Spleen (tissue), 11 donors: ENCODE data around the gene MESD. TPM values are rescaled to one million over a fixed set of nuclear protein-coding genes. Genes with fewer than 3 reads are reported as not detected.

ENCODE experiments used
- DNase-seq: peaks from one replicate; pipeline ENCODE4 v3.0.0-alpha.2; 2020
- H3K27ac ChIP-seq, 8 donors: fragments of 200-600 bp; sonication (generic) in 7 of 8; 1 replicate in 4 of 8; 2 replicates in 4 of 8; pipeline versions ENCODE4 v1.5.0 to v1.8.0; 2016 to 2021; ENCODE audit warnings: inconsistent platforms in 4 of 8, mild to moderate bottlenecking in 4 of 8, moderate library complexity in 1 of 8
- H3K27me3 ChIP-seq, 7 donors: fragments of 200-600 bp; sonication (generic) in 6 of 7; replicated peaks in 1 of 7; 1 replicate in 4 of 7; 2 replicates in 3 of 7; pipeline versions ENCODE4 v1.5.0 to v1.8.0; 2016 to 2021; ENCODE audit warnings: inconsistent platforms in 3 of 7, mild to moderate bottlenecking in 1 of 7
- H3K36me3 ChIP-seq, 6 donors: fragments of 200-600 bp; sonication (generic) in 5 of 6; 1 replicate in 4 of 6; 2 replicates in 2 of 6; pipeline versions ENCODE4 v1.5.0 to v1.8.0; 2016 to 2021; ENCODE audit warnings: inconsistent platforms in 2 of 6
- H3K4me1 ChIP-seq, 6 donors: fragments of 200-600 bp; sonication (generic) in 5 of 6; 1 replicate in 3 of 6; 2 replicates in 3 of 6; pipeline versions ENCODE4 v1.5.0 to v1.8.0; 2016 to 2021; ENCODE audit warnings: inconsistent platforms in 3 of 6
- H3K4me3 ChIP-seq, 8 donors: fragments of 200-600 bp; sonication (generic) in 7 of 8; 1 replicate in 4 of 8; 2 replicates in 4 of 8; pipeline versions ENCODE4 v1.5.0 to v1.8.0; 2016 to 2021; ENCODE audit warnings: inconsistent platforms in 4 of 8, mild to moderate bottlenecking in 4 of 8, moderate library complexity in 2 of 8
- H3K9me3 ChIP-seq, 8 donors: fragments of 200-600 bp; sonication (generic) in 7 of 8; 1 replicate in 4 of 8; 2 replicates in 4 of 8; pipeline versions ENCODE4 v1.5.0 to v1.8.0; 2016 to 2021; ENCODE audit warnings: inconsistent platforms in 4 of 8
- POLR2A ChIP-seq, 3 donors: fragments of 450-650 bp; IDR thresholded peaks; one replicate each; pipeline ENCODE4 v1.5.1; 2017; ENCODE audit warnings: antibody characterized with exemption in 3 of 3, mild to moderate bottlenecking in 1 of 3
- POLR2AphosphoS5 ChIP-seq, 3 donors: sonication (generic); formaldehyde crosslinking; IDR thresholded peaks; one replicate each; pipeline ENCODE4 v1.5.1; 2017; ENCODE audit warnings: antibody characterized with exemption in 3 of 3
- WGBS, 5 donors: extraction: QIAGEN DNeasy Blood & Tissue Kit in 3 of 5; methylation state at CpG; one replicate each; pipeline versions ENCODE4 v1.1.5 to v1.1.7; 2013 to 2018; 5-methylcytosine and 5-hydroxymethylcytosine counted together
- intact Hi-C: fragments of 100-400 bp; cut with DNase I; formaldehyde crosslinking; loops from one replicate; pipeline ENCODE4 v1.15.0; 2023; ENCODE audit warnings: low total_unique reads
- polyA plus RNA-seq, 3 donors: library from polyadenylated mRNA; stranded (reverse); fragments of 200-250 nt; gene quantifications; one replicate each; pipeline ENCODE4 v1.2.1, GENCODE V29; 2013
- total RNA-seq, 7 donors: library from RNA; depleted of rRNA in 3 of 7; stranded (reverse); fragments of >200 nt in 3 of 7; fragmentation: NEBNext Ultra II Directional in 4 of 7; extraction: Animal tissue kit (Norgen Biotek cat#: 25700) in 4 of 7; gene quantifications; one replicate each; pipeline versions ENCODE4 v1.1.0 to v1.2.1, GENCODE V29; 2016 to 2021
- TF ChIP-seq, protein P1 (sequence below), 11 experiments: fragments of 200-600 bp in 7 of 11; fragments of 450-650 bp in 4 of 11; sonication (generic) in 4 of 11; IDR thresholded peaks in 8 of 11; conservative IDR thresholded peaks in 3 of 11; 1 replicate in 7 of 11; 2 replicates in 4 of 11; pipeline versions ENCODE4 v1.4.0 to v1.8.0; 2016 to 2021; ENCODE audit warnings: antibody characterized with exemption in 11 of 11, inconsistent platforms in 4 of 11, mild to moderate bottlenecking in 1 of 11
- donor health status: healthy with polysubstance abuse.
- donor health status: DM: no; HTN: no; CAD: no; lungs with moderate emphysema.
- donor health status: DM: no; HTN: no; CAD: no.
- donor health status: Bipolar disorder and iron deficiency.
- donor health status: healthy.
- donor health status: DM: no; HTN: no; CAD: no.
- donor health status: DM: yes; HTN: yes; CAD: no.

Gene MESD
- total and polyA plus RNA-seq, 10 donors, result 8.5 to 39.8 (median 27.5) TPM

DNA sequence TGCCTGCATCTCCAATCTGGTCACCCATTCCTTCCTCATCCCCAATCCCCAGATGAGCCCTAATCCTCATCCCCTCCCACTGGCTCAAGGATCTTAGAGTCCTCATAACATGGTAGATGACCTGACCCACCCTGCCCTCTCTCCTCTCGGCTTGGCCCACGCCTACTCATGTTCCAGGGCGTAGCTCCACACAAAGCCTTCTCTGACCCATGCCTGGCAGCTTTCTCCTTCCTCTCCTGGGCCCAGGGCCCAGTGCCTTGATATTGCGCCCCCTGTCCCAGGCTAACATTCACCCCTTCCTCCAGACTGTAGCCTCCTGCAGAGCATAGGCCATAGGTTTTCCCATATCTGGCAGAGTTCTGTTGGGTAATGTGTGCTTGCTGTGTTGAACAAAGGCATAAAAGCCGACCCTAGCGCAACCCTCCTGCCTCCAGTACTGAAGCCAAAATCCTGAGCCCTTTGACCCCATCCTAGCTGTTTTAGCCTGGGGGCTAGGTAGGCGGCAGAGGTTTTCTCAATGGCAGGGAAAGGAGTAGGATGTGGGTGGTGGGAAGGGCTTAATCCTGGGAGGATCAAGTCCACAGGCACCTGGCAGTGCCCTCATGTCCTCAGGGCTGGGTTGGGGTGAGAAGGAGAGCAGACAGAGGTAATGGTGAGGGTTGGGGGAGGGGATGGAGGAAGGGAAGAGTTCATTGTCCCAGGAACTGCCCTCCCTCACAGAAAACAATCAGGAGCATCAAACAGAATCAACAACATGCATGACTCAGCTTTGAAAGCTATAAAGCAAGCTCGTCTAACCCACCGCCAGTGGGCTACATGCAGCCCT lies 35.5 kb downstream of the MESD start:
- intact Hi-C loops, result no loop called here
- 85 to 96% (median 95%) methylated on average over 9 of the region's 9 CpGs for WGBS, 5 donors

DNA sequence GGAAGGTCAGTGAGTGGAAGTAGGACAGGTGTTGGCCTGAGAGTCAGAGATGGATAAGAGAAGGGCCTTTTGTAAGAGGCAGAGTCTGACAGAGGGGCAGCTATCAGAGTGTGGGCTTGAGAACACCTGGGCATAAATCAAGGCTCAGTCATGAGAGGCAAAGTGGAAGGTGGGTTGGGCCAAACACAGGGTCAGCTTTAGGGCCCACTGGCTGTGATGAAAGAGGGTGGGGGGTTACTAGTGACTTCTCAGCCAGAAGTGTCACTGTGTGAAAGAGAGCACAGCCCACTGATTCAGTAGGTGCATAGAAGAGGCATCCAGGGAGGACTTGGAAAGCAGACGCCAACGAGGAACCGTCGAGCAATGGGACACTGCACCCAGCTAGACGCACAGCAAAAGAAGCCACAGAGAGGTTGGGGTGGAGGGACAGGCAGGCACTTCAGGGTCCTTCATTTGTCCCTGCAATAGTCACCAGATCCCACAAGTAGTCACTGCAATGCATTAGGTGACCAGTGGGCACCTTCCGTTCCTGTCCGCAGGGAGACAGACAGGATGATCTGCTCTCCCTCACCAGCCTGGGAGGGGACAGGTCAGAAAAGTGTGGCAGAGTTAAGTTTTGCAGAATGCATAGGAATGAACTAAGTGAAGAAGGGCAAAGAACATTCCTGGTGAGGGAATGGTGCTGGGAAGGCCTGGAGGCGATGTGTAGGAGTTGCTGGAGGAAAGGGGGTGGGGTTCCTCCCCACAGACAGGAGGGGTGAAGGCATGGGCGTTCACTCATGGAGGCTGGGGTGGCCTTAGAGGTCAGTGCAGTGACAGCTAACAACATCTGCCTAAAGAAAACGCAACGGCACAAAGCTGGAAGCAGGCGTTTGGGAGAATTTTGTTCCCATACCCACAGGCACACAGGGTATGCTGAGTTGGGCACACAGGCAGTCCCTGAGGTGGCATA lies 36.3 kb downstream of the MESD start:
- no peaks in the 10 kb centered on the region for H3K4me1 ChIP-seq
- TF ChIP-seq POLR2AphosphoS5 (IDR thresholded peaks at IDR 0.05) (no peak), POLR2A (IDR thresholded peaks at IDR 0.05) (no peak)
- TF ChIP-seq, protein P1, sequence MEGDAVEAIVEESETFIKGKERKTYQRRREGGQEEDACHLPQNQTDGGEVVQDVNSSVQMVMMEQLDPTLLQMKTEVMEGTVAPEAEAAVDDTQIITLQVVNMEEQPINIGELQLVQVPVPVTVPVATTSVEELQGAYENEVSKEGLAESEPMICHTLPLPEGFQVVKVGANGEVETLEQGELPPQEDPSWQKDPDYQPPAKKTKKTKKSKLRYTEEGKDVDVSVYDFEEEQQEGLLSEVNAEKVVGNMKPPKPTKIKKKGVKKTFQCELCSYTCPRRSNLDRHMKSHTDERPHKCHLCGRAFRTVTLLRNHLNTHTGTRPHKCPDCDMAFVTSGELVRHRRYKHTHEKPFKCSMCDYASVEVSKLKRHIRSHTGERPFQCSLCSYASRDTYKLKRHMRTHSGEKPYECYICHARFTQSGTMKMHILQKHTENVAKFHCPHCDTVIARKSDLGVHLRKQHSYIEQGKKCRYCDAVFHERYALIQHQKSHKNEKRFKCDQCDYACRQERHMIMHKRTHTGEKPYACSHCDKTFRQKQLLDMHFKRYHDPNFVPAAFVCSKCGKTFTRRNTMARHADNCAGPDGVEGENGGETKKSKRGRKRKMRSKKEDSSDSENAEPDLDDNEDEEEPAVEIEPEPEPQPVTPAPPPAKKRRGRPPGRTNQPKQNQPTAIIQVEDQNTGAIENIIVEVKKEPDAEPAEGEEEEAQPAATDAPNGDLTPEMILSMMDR (IDR thresholded peaks at IDR 0.05 in 8 of 11, conservative IDR thresholded peaks at IDR 0.05 in 3 of 11), result no peak
- H3K27ac ChIP-seq, result no peak overlapping the region
- intact Hi-C loops, result no loop called here
- H3K36me3 ChIP-seq, result peaks cover 0 to 78% (median 38%) of the 10 kb centered on the region in 6 donors
- DNase-seq, result no peak
- H3K9me3 ChIP-seq, result no peaks in the 10 kb centered on the region
- H3K4me3 ChIP-seq, result no peak overlapping the region
- no peaks in the 10 kb centered on the region for H3K27me3 ChIP-seq
- WGBS, 5 donors, result 88 to 97% (median 96%) methylated on average over 12 of the region's 12 CpGs

More for the DNA sequence above, 35.5 kb downstream of the MESD start:
- Histone ChIP-seq H3K4me3 (no peak overlapping the region), H3K36me3 (peaks cover 0 to 78% (median 33%) of the 10 kb centered on the region in 6 donors), H3K4me1 (no peaks in the 10 kb centered on the region), H3K9me3 (no peaks in the 10 kb centered on the region), H3K27me3 (no peaks in the 10 kb centered on the region), H3K27ac (no peak overlapping the region)
- DNase-seq, result no peak
- TF ChIP-seq POLR2AphosphoS5 (IDR thresholded peaks at IDR 0.05), result no peak
- TF ChIP-seq, protein P1 (IDR thresholded peaks at IDR 0.05 in 8 of 11, conservative IDR thresholded peaks at IDR 0.05 in 3 of 11), result no peak
- no peak for TF ChIP-seq POLR2A (IDR thresholded peaks at IDR 0.05)

DNA sequence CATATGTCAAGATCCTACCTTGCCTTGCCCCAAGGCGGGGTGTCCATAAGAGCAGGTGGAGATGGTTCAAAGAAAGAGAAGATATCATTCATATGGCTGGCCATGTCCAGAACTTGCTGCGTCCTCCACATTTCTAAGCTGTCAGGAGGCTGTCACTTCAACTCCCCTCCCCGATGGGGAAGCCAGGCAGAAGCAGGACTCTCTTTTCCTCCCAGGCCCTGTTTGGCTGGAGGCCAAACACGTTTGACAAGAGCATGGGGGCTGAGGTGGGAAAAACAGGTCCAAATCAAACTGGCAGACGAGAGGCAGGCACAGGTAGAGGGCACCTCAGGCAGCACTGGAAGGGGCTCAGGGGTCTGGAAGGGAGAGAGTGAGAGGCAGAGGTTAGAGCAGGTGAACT lies 37.7 kb downstream of the MESD start:
- DNase-seq, result no peak
- Histone ChIP-seq H3K27ac (no peak overlapping the region), H3K4me3 (no peak overlapping the region), H3K4me1 (no peaks in the 10 kb centered on the region), H3K9me3 (no peaks in the 10 kb centered on the region), H3K27me3 (no peaks in the 10 kb centered on the region), H3K36me3 (peaks cover 0 to 87% (median 52%) of the 10 kb centered on the region in 6 donors)
- intact Hi-C loops, result no loop called here
- 69 to 83% (median 76%) methylated on average over 5 of the region's 5 CpGs for WGBS, 5 donors
- no peak for TF ChIP-seq POLR2AphosphoS5 (IDR thresholded peaks at IDR 0.05)
- TF ChIP-seq, protein P1 (IDR thresholded peaks at IDR 0.05 in 8 of 11, conservative IDR thresholded peaks at IDR 0.05 in 3 of 11), result no peak
- TF ChIP-seq POLR2A (IDR thresholded peaks at IDR 0.05), result no peak
